NCI-H146 treated with DMSO at 0.1 percent for 48 hours (cell line): ENCODE data around the gene CIAO2A.
"Not testable (repeated sequence)": the region's sequence is repeated elsewhere in the genome, so short reads cannot be mapped to it uniquely, and the experiment has no call there.

Source experiments
- DNase-seq: peaks from one replicate; lab custom pipeline; 2025; ENCODE audit not compliant: unreplicated experiment; lab: John Stamatoyannopoulos, UW

CIAO2A gene, protein sequence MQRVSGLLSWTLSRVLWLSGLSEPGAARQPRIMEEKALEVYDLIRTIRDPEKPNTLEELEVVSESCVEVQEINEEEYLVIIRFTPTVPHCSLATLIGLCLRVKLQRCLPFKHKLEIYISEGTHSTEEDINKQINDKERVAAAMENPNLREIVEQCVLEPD

DNA sequence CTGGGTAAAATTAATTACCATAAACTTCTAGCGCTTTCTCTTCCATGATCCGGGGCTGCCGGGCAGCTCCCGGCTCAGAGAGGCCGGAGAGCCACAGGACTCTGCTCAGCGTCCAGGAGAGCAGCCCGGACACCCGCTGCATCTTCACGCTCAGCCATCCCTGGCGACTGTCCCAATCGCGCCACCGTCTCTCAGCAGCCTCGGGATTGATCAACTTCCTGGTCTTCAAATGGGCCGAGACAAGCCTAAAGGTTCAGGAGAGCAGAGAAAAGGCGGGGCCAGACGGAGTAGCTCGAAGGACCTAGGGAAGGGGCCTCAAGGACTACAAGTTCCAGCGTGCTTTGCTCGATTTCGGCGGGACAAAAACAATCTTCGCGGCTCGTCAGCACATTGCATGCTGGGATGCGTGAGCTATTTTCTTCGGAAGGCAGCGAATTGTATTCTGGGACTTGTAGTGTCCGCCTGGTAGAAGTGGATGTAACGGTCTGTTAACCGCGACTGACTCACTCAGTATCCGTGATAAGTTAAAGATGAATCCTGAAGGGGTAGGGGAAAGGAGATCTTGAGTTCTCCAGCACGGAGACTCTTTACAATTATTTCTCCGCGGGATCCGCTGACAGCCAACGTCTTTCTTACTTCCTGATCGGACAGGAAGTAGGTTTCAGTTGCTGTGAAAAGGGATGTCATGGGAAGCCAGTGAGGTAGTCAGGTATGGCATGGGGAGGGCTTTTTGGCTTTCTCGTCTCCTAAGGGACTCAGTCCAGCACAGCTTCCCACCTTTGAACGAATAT lies at the start of gene CIAO2A:
CIAO2A (minus strand) TSS at position 212 of the 791 bp plus-strand sequence; CDS start at position 142, 70 bp downstream.
- DNase-seq, result peak; percentile 92

DNA sequence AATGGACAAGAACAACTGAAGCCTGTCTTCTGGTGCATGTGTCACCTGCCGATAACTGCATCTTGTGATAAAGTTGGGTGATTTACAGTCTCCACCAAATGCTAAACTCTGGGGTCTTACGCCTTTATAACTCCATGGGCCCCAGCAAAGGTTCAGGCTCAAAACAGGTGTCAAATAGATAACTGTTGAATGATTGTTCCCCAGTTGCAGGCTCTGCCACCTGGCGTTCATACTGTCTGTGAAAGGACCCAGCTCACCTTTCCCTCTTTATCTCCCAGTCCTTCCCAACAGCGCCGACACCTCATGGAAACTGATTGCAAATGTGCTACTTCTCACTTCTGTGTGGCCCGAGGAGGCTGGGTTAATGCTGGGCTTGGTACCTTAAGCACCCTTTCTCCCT lies 49.6 kb upstream of the CIAO2A start:
- DNase-seq, result no peak

DNA sequence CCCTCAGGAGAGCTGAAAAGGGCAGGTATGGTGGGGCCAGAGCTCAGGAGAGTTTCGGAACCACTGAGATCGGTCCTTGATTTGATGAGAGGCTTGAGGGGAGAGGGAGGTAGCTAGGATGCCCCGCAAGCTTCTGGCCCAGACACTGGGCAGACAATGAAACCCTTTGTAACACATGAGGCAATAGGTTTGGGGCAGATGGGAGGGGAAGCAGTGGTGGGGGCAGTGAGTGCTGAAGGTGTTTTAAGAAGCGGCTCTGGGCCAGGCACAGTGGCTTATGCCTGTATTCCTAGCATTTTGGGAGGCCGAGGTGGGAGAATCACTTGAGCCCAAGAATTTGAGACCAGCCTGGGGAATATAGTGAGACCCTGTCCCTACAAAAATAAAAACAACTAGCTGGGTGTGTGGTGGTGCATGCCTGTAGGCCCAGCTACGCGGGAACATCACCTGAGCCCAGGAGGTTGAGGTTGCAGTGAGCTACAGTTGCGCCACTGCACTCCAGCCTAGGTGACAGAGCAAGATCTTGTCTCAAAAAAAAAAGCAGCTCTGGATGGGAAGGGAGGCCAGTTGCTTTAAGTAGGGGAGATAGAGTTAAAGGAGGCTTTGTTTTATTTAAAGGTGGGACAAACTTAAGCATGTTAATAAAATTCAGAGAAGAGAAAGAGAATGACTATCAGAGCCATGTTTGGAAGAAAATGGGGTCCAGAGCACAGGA lies 48.3 kb upstream of the CIAO2A start:
- DNase-seq, result no peak

DNA sequence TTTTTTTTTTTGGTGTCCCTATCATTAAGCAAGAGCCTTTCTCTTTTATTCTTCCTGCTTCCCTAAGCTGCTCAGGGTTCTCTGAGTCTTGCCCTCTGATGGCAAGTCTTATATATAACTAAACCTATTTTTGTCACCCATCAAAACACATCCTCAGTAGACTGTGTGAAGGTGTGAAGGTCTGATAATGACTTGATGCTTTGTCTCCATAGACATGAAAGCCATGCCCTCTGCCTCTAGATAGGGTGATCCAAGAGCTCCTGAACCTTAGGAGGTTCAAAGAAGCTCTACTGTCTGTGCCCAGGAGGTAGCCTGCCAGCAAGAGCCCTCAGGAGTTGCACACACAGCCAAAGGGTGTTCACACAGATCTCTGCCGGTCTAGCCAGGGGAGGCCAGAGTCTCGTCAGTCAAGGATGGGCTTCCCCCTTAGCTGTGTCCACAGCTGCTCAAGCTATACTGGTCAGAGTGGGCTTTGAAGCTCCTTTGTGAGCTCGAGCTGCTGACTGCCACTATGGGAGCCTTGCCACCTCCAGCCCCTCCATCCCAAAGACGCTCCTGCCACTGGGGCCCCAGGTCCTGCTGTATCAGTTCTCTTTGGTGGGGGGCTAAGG lies 44.8 kb upstream of the CIAO2A start:
- no peak for DNase-seq

DNA sequence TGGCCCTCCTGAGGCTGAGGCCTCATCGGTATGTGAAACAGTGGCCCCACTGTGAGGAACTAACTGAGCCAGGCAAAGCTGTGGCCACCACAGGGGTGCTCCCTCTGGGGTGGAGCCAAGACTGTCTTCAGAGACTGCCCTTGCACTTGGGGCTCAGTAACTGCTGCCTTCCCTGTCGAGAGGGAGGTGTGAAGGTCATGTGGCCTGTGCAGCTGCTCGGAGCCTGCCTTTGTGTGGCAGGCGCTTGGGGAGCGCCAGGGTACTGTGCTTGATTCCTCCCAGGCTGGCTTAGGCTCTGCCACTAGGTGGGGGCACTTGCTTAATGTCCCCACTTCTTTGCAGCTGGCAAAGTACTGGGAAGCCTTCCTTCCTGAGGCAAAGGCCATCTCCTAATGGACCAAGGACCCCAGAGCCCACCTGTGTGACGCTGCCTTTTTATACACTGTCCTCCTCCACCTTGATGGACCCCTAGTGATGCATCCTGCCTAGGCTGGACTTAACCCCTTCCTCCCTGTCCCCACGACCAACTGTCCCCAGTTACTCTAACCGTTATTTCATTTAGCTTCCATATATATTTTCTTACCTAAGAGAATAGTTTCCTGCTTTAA lies 43.7 kb upstream of the CIAO2A start:
- no peak for DNase-seq

DNA sequence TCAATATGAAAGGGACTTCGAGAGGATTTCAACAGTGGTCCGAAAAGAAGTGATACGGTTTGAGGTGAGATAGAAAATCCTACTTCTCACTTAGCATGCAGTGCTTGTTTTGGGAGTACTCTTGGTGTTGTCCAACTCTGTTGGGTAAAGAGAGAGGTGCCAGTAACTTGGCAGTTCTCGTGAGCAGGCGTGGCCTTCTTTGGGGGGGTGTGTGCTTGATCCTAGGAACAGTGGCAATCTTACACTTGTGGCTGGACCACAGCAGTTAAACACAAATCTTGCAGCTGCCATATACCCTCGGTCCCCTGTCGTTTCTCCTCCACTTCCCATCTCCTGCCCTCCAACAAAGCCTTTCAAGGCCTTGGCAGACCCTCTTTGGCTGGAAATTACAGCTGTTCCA lies 42.7 kb upstream of the CIAO2A start:
- DNase-seq, result no peak

DNA sequence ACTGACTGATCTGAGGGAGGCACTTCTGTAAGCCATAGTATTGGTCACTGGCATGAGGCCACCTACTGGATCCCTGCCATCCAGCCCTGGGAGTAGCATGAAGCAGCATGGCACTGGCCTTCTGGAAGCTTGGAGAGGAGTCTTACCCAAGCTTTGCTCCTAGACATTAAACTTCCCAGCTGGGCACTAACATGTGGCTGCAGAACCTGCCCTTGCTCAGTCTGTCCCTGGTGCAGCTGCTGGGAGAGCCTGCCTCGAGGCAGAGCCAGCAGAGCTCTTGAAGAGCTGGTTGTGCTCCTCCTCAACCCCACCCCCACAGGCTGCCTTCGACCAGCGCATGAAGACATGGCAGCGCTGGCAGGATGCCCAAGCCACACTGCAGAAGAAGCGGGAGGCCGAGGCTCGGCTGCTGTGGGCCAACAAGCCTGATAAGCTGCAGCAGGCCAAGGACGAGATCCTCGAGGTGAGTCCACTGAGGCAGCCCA lies 40.7 kb upstream of the CIAO2A start:
- no peak for DNase-seq

DNA sequence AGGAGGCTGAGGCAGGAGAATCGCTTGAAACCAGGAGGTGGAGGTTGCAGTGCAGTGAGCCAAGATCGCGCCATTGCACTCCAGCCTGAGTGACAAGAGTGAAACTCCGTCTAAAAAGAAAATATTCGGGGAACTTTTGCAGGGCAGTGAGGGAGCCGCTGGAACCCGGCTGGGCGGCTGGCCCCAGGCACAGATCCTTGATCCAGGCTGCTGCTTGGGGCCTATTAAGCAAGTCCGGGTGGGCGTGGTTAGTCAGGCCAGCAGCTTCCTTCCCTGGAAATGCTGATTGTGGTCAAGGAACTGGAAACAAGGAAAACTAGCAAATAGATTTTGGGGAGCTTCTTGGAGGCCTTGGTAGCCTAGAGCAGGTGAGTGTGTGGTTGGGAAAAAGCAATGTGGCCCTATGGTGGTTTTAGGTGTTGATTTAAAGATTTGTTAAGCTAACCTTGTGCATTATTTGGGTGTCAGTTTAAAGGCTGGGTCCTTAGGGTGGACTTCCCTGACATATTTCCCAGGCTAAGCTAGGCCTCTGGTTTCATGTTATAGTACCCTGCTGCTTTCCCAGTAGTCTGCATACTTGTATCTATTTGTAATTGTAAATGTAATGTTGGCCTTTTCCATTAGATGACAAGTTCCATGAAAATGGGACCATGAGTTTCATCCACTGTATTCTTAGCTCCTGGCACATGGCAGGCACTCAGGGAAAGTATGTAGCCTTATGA lies 40.1 kb upstream of the CIAO2A start:
- no peak for DNase-seq

DNA sequence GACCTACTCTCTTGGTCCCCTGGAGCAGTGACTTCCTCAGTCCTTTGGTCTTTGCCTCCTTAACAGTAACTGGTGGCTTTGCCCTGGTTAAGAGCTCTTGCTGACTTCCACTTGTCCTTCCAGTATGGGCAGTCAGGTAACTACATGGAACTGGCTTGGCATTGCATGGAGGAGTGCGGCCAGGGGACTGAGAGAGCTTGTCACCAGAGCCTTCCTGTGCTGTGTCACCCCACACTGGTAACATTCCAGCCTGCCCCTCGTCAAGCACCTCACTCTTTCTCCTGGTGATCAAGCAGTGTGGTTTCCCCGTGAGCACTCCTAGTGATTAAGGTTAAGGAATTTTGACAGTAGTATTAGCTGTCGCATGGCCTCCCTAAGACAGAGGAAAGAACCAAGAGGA lies 38.6 kb upstream of the CIAO2A start:
- no peak for DNase-seq

DNA sequence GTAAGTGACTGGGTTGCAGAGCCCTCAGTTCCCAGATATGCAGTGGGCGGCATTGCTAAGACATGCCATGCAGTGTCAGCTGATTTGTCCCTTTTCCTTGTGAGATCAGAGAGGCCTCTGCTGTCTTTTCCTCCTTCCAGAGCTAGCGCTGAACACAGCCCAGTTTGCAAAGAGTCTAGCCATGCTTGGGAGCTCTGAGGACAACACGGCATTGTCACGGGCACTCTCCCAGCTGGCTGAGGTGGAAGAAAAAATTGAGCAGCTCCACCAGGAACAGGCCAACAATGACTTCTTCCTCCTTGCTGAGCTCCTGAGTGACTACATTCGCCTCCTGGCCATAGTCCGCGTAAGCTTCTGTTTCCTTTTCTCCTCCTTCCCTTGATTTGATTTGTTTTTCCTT lies 37.9 kb upstream of the CIAO2A start:
- DNase-seq, result no peak

DNA sequence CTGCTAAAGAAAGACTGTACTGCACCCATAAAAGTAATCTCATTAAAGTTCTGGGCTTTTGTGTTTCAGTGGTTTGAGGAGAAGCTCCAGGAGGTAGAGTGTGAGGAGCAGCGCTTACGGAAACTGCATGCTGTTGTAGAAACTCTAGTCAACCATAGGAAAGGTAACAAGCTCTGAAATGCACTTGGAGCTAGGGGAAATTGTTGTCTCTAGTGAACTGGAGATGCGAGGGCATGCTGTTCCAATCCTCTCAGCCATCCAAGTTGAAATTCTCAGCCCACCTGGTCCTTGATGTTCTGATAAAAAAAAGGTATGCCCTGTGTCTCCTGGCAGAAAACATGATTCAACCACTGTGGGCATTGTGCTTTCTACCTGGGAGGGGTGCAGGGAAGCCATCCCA lies 36.5 kb upstream of the CIAO2A start:
- no peak for DNase-seq

DNA sequence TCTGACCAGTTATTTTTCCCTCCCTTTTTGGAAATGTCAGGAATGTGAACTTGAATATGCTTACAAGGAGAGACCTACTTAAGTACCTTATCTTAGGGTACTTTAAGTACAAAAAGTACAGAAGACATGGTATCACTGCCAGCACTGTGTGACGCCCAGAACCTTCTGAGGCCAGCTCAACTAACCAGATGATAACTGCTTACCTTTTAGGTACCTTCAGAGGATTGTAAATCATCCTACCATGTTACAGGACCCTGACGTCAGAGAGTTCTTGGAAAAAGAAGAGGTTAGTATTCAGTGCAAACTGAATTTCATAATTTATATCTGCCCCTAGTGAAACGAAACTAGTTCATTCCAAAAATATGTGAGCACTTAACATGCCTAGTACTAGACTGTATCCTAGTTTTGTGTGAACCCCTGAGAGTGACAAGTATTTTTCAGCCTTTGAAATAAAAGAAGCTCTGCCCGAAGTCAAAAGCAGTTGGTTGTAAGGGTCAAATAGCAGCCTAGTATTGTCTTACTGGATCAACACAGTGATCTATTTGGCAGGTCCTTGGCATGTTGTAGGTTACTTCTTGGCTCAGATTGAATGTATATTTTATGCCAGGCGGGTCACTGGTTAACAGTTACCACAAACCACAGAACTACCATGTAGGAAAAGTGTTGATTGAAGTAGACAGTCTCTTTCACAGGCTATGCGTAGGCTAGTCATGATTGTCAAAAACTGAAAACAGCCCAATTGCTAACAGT lies 34.1 kb upstream of the CIAO2A start:
- no peak for DNase-seq

DNA sequence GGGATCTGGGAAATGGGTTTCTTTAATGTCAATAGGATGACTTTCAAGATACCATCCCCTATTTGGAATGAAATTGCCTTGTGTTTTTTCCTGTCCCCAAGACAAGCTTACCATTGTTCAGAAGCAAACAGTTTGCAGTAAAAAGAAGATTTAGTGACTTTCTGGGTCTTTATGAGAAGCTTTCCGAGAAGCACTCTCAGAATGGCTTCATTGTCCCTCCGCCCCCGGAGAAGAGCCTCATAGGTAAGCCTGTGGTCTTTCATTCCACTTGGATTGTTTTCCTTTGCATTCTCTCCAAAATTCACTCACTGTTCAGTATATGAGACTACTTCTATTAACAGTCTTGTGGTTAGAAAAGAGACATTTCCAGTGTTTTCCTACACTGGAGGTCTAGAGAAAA lies 32.3 kb upstream of the CIAO2A start:
- DNase-seq, result no peak

DNA sequence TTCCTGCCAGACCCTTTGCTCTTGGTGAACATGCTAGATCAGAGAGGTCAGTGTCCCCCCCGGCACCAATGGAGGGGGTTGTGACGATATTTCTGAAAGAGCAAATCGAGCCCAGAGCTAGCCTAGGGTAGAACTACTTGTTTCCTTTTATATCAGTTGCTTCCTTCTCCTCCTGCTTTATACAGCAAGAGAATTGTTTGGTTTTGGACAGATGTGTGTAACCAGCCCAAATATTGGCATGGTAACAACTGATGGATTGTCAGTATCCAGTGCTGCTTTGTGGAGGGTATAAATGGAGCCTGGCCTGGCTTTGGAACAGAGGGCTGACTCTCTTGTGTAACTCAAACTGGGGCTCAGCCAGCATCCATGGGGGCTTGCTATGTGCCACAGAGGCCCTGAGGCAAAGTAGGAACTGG lies 29.3 kb upstream of the CIAO2A start:
- no peak for DNase-seq

DNA sequence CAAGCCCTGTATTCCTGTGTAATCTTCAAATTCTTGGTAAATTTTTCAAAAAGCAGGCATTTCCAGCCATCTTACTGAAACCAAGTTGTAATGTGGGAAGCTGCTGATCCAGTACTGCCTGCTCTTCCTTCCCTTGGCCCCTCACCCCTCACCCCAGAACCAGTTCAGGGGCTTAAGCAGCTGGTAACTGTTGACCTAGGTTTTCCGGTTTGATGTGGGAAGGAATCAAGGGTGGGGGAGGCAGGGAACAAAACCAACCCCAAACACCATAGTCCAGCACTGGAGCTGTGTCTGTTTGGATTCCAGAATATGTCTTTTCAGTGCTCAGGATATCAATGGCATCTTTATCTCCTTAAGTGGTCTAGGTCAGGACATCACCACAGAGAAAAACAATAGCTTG lies 28.8 kb upstream of the CIAO2A start:
- no peak for DNase-seq

DNA sequence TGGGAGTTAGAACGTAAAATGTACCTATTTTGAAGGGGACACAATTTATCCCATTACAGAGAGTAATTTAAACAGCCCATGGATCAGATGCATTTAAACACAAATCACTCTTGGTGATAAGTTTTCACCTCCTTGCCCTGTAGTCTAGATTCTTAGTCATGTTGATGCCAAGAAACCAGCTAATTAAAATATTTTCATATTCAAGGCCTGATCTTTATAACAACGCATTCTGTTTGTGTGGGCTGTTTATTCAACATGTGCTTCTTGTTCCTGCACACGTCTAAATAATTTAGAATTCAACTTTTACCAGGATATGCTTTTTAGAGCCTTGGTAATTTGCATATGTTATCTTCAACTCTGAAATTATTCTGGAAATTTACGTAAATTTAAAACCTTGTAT lies 28.0 kb upstream of the CIAO2A start:
- DNase-seq, result no peak

DNA sequence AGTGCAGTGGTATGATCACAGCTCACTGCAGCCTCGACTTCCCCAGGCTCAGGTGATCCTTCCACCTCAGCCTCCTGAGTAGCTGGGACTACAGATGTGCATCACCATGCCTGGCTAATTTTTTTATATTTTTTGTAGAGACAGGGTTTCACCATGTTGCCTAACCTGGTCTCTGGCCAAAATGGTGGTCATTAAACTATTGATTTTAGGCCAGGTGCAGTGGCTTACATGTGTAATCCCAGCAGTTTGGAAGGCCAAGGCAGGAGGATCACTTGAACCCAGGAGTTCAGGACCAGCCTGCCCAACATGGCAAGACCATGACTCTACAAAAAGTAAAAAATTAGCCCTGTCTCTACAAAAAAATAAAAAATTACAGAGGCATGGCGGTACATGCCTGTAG lies 26.7 kb upstream of the CIAO2A start:
- not testable (repeated sequence) for DNase-seq

DNA sequence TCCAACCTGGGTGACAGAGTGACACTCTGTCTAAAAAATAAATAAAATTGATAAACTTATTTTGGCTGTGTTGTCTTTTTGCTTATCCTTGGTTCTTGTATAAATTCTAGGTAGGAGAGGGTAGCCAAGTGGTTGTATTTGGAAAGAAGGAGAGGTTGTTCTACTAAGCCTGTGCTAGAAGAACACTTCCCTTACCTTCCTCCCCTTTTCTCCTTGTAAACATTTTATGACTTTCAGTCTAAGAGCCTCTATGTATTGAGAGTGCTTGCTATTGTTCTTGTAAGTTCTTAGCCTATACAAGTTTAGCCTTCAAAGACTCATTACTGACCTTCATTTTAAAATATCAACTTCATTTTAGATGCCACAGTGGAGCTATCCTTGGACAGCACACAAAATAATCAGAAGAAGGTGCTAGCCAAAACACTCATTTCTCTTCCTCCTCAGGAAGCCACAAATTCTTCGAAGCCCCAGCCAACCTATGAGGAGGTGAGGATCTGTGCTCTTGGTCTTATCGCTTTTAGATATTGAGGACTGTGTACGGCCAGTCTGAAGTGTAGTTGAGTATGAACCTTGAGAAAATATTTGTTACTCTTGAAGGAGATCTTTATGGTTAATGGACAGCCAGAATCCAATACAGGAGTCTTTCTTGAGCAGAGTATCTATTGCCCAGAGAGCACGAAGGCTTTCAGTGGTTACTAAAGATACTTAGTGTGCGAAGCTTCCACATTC lies 24.3 kb upstream of the CIAO2A start:
- DNase-seq, result no peak

DNA sequence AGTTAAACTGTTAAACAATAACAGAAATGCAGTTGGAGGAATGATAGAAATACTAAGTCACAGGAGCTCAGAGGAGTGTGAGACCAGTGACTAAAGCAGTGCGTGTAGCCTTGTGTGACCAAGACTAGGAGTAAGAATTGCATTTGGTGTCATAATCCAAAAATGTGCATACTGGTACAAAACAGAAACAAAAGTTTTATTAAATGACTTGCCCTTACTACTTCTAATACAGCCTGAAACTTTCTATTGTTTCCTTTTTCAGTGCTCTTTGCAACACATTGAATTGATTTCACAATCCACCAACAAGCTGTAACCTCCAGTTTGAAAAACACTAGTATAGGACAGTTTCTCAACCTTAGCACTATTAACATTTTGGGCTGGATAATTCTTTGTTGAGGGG lies 19.3 kb upstream of the CIAO2A start:
- DNase-seq, result no peak
